GM18951 (cell line): ENCODE data around the gene OR9Q1.

Source experiments
- POLR2A ChIP-seq: IDR thresholded peaks from 4 replicates; pipeline ENCODE4 v1.6.1; 2011; ENCODE audit warnings: mild to moderate bottlenecking; ENCODE audit not compliant: insufficient read length, insufficient read depth; ENCODE audit errors: extremely low read depth
- in situ Hi-C: fragments of 300-500 bp; cut with MboI; formaldehyde crosslinking; loops from one replicate; pipeline ENCODE4 v1.12.0; 2022; ENCODE audit warnings: low sequenced_read_pairs, mixed read lengths, inconsistent platforms; ENCODE audit not compliant: unreplicated experiment

Gene OR9Q1

DNA sequence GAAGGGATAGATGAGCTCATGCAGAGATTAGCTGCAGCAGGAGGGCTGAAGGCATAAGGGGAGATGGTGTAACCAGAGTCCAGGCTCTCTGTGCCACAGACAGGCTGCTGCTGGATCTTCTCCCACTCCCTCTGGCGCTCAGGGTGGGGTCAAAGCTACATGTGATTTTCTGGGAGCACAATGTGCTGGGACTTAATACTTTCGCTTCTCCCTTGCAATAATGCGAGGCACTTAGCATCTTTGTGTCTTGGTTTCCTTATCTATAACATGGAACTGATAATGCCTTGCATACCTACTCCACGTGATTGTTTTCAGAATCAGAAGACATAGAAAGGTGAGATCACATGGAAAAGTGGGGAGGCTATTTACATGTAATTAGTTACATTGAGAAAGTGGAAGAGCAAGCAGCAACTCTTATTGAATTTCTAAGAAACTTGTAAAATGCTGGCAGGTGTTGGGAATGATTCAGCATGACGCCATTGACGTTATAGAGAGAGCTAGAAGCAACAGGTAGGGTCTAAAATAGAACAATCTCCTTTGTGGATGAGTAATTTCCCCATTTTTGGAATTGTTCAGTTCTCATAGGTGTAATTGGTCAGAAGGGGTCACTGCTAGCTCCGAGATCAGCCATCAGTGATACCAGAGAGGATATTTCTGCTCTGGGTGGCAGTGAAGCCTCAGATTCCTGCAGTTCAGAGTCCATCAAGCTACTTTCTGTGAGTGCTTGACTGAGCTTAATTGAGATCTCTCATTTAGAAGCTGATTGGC, 109.8 kb downstream of the OR9Q1 start:
- in situ Hi-C loops = no loop called here
- TF ChIP-seq POLR2A = no peak

DNA sequence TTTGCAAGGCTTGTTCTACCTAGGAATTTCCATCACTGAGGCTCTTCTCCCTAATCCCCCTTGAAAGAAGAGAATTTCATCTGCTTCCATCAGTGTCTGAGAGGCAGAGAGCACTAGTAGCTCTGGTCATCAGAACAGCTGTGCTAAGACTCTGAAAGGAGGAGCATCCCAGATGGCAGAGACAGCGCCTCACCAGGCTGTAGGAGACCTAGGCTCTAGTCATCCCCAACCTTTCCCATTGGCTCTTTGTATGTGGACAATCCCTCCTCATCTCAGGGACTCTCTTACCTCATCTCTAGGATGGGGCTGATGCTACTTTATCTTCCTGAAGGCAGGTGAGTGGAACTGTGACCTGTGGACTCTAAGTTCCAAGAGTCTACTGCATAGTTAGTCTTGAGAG, 110.5 kb downstream of the OR9Q1 start:
- TF ChIP-seq POLR2A = no peak
- in situ Hi-C loops = no loop called here

DNA sequence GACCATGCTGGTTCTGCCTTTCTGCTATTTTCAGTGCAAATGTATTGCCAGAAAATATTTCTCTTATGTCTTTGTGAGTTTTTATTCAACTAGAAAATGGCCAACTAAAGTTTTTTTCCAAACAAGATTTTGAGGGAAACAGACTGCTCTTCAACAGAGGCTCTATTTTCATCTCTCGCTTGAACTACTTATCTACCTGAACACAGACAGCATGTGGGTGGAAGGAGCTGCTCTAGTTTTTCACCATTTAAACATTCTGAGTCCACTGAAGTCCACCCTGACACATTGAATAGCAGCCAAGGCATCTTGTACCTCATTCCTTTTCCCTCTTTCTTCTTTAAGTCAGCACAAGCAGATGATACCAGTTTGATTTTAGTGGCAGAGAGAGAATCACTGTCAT, 111.5 kb downstream of the OR9Q1 start:
- in situ Hi-C loops = no loop called here
- no peak for TF ChIP-seq POLR2A

DNA sequence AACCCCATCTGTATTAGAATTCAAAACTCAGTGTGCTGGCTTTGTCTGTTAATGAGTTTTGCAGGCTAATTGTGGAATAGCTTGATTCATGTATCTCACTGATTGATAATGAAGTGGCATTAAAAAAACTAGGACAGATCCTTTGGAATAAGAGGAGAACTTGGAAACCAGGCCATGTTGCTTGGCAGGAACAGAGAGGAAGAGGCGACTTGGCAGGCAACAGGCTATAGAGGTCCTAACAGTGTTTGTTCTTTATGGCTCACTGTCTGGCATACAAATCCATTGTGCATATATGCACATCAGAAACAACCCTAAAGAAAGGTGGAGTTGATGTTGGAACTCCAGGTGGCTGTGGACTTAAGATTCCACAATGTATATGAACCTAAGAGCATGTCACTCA, 119.1 kb downstream of the OR9Q1 start:
- in situ Hi-C loops = no loop called here
- TF ChIP-seq POLR2A = no peak

DNA sequence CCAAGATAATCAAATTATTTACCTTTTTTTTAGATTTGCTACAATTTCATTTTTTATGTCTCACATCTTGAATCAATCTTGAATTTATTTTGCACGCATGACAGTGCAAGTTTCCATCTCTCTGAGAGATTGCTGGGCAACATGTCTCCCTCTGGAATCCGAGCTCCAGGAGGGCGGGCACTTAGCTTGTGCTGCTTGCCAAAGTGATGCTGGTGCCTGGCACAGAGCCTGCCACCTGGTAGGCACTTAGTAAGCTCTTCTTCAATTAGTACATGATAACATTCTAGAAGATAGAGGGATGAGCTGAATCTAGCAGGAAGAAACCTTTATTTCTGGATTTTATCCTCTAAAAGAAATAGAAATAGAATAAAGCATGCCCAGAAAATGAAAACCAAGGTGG, 129.1 kb downstream of the OR9Q1 start:
- TF ChIP-seq POLR2A = no peak
- in situ Hi-C loops = no loop called here

DNA sequence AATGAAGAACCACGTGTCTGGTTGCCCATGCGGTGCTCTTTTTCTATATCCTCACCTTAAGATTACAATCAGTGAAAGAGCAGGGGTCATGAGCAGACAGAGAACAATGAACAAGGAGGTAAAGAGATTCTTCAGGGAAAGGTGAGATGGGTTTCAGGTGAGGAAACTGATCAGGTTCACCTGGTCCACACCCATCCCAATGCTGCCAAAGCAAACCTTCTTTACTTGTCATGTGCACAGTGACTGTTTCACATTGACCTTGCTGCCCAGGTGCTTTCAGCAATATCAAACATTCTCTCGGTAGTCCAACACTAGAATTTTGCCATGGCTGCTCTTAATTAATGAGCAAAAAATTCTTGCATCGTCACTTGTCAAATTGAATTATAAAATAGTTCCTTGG, 140.7 kb downstream of the OR9Q1 start:
- in situ Hi-C loops = no loop called here
- no peak for TF ChIP-seq POLR2A

DNA sequence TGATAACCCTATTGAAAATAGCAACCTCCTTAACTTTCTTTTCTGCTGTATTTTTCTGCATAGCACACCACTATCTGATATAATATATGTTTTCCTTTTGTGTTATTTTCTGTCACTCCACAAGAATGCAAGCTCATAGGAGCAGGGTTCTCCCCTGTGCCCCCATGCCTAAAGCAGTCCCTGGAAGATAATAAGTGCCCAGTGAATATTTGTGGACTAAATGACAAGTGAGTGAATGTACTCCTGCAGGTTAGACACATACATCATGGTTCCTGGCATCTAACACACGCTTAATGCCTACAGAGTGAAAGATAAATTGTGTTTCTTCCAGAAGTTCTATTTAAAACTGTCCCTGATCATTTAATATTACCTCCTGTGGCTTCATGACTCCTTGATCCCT, 141.3 kb downstream of the OR9Q1 start:
- in situ Hi-C loops = no loop called here
- no peak for TF ChIP-seq POLR2A

DNA sequence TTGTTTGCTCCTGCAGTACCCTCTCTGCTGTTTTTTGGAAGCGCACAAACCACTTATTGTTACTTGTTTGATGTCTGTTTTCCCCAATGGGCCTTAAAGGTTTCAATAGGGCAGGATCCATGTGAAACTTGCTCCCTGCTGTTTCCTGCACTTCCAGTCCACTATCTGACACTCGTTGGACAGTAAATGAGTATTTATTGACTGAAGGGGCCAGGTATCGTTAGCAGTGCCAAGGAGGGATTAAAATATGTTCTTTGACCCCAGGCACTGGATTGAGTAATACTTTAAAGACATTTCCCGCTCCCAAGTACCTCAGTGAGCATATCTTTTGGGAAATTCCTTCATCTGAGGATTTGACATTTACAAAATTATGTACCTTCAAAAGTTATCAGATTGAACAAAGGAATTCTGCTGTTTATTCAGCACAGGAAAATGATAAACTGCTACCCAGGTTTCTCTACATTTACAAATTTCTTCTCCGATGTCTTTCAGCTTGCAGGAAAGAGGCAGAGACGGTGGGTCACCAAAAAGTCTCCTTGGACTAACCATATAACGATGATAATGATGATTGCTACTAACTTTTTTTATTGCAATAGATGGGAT, 141.9 kb downstream of the OR9Q1 start:
- in situ Hi-C loops = no loop called here
- no peak for TF ChIP-seq POLR2A

DNA sequence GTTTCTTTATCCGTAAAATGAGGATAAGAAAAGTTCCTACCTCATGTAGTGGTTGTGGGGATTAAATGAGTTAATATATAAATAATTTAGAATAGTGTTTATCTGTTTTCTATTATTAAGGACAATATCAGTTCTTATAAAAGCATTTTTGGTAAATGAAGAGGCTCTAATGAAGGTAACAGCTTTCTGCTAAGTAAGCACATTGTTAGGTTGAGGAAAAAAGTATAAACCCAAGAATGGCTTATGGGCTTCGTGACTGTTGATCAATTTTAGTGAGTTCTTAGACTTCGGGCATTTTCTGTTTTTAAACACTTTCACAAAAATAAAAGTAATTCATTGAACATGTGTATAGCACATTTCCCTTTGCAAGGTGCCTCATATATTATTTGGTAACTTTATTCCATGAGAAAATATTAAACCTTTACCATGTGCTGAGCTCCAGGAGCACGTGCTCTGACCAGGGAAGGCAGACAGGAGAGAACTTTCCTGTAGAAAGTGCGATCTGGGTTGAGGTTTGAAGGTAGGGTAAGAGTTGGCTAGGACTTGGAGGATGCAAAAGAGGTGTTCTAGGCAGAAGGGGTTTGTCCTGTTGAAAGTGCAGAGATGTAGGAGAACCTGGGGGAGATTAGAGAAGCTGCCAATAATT, 153.9 kb downstream of the OR9Q1 start:
- in situ Hi-C loops = no loop called here
- no peak for TF ChIP-seq POLR2A

DNA sequence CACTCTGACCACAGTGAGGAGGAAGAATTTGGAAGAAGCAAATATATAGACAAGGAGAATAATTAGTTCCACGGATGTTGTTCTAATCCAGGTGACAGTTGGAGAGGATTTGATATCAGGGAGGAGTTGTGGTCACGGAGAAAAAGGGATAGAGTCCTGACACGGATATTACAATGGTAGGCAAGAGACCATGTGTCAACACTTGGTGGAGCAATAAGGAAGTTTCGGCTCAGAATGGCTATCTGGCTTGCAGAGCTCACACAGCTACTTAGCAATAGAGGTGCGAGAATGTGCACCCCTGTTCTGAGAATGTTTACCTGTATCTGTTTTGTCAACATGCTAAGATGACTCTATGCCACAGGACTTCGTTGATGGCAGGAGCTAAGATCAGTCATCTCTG, 154.8 kb downstream of the OR9Q1 start:
- in situ Hi-C loops = no loop called here
- TF ChIP-seq POLR2A = no peak

DNA sequence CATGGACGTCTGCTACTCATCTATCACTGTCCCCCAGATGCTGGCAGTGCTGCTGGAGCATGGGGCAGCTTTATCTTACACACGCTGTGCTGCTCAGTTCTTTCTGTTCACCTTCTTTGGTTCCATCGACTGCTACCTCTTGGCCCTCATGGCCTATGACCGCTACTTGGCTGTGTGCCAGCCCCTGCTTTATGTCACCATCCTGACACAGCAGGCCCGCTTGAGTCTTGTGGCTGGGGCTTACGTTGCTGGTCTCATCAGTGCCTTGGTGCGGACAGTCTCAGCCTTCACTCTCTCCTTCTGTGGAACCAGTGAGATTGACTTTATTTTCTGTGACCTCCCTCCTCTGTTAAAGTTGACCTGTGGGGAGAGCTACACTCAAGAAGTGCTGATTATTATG, 156.0 kb downstream of the OR9Q1 start:
- no peak for TF ChIP-seq POLR2A
- in situ Hi-C loops = no loop called here

DNA sequence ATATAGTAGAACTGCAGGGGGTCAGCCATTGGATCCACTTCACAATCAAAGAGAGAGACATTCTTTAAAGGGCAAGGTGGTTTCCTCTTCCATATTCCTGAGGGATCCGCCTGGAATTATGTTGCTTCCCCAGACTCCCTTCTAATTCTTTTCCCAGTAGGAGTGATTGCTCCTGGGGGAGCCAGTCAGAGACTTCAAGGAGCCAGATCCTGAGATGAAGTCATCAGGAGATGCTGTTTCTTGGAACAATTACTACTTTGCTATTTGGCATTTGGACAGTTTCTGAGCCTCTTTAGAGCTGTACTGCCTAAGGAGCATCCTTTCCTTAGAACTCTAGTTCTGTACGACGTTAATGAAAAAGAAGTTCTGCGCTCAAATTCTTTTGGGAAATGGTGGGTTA, 163.3 kb downstream of the OR9Q1 start:
- in situ Hi-C loops = no loop called here
- TF ChIP-seq POLR2A = no peak

DNA sequence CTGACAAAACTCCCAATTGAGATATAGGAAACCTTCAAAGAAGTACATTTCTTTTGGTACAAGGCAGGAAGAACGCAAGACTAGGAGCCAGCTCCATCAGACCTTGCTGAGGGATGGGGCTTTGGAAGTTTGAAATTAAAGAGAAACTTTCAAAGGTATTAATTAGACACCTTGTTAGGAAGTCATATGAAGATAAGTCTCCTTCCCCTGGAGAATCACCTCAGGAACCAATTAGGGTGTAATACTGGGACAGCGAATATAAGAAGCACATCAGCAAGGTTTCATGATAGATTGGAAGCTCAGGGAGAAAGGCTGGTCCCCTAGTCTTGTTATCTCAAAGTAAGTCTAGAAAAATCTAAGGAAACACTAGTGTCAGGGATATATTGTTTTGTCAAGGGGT, 165.1 kb downstream of the OR9Q1 start, which contains the start of gene OR9Q2:
Gene OR9Q2 (plus strand): TSS at position 301 of the 400 bp plus-strand sequence. CDS start 1,421 bp downstream, outside the sequence.
- no peak for TF ChIP-seq POLR2A
- in situ Hi-C loops = no loop called here

DNA sequence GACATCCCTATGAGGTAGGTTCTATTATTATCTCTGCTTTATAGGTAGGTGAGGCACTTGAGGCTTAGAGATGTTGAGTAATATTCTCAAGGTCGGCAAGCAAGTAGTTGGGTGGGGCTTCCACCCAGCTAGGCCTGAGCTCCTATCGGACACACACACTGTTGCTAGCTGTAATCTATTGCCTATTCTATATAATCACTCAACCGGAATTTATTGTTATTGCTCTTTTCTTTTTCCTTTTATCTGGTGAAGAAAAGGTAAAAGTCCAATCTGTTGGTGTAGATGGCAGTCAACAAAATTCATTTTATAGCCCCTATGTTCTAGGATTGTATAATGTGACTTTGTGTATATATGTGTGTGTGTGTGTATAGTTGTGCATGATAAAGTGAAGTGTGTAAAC, 168.5 kb downstream of the OR9Q1 start:
- in situ Hi-C loops = no loop called here

More for the DNA sequence above, 168.5 kb downstream of the OR9Q1 start:
- TF ChIP-seq POLR2A = no peak
